Fibroblast of pulmonary artery (primary cell): ENCODE results near the gene SDCCAG8.

ENCODE experiments used
- DNase-seq: peaks from one replicate; pipeline ENCODE4 v3.0.0-alpha.2; 2010; ENCODE audit warnings: low read depth
- H3K4me3 ChIP-seq: replicated peaks from 2 replicates; pipeline ENCODE4 v1.5.1; 2011; ENCODE audit warnings: low read depth, mild to moderate bottlenecking, control low read depth, low read length, moderate library complexity
- TF ChIP-seq, protein P1 (sequence below): IDR thresholded peaks from 2 replicates; pipeline ENCODE4 v1.5.1; 2011; ENCODE audit warnings: mild to moderate bottlenecking, control low read depth, low read length, inconsistent platforms; ENCODE audit errors: missing control alignments

The SDCCAG8 gene

GRCh38 chr1:243254233-243254926, 1.5 kb upstream of the SDCCAG8 start:
- peak; percentile 69 for DNase-seq
- TF ChIP-seq, protein P1, sequence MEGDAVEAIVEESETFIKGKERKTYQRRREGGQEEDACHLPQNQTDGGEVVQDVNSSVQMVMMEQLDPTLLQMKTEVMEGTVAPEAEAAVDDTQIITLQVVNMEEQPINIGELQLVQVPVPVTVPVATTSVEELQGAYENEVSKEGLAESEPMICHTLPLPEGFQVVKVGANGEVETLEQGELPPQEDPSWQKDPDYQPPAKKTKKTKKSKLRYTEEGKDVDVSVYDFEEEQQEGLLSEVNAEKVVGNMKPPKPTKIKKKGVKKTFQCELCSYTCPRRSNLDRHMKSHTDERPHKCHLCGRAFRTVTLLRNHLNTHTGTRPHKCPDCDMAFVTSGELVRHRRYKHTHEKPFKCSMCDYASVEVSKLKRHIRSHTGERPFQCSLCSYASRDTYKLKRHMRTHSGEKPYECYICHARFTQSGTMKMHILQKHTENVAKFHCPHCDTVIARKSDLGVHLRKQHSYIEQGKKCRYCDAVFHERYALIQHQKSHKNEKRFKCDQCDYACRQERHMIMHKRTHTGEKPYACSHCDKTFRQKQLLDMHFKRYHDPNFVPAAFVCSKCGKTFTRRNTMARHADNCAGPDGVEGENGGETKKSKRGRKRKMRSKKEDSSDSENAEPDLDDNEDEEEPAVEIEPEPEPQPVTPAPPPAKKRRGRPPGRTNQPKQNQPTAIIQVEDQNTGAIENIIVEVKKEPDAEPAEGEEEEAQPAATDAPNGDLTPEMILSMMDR: no peak
- H3K4me3 ChIP-seq: peak overlapping the region; percentile 87

DNA sequence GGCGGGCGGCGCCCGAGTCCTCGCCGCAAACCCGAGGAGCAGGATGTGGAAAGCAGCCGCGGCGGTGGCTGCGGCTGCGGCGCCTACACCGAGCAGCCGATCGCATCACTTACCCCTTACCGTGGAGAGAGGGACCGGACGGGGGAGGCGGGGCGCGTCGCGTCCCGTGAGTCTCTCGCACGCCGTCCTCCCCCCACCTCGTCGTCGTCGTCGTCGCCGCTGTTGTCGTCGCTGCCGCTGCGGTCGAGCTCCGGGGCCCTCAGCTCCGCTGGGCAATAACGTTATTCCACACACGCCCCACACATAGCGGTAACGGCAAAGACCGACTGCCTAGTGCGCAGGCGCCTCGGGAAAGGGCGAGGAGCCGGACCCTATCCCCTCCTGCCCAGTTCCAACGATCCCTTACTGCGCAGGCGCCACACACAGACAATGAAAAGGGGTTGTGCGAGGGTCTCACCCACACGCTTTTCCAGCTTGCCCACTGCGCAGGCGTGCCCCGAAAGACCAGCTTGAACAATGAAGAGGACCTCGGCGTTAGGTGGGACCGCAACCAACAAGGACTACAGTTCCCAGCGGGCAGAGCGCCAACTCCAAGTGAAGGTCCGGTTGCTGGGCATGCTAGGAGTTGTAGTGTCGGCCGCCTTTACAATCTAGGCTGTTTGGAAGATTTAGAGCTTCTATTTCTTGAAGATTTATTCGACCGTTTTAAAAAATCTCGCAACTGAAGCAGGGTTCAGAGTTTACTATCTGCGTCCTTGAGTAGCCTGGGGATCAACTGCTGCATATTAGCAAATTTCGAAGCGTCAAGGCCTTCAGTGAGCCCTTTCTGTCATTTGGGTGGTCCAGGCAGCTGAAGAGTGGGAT, 682 bp upstream of the SDCCAG8 start, which contains the start of gene CEP170:
CEP170 (minus strand) TSS at position 355 of the 864 bp plus-strand sequence. CDS start 30,001 bp downstream, outside the sequence.
- H3K4me3 ChIP-seq: peak within 1 kb of the TSS; percentile 87
- peak; percentile 99 for DNase-seq
- TF ChIP-seq, protein P1: no peak

GRCh38 chr1:243256590-243256989, 749 bp downstream of the SDCCAG8 start:
- H3K4me3 ChIP-seq: peak overlapping the region; percentile 87
- no peak for DNase-seq
- TF ChIP-seq, protein P1: no peak

GRCh38 chr1:243257189-243257588, 1.3 kb downstream of the SDCCAG8 start:
- no peak for DNase-seq
- peak overlapping the region; percentile 87 for H3K4me3 ChIP-seq
- TF ChIP-seq, protein P1: no peak

GRCh38 chr1:243258731-243259130, 2.9 kb downstream of the SDCCAG8 start:
- H3K4me3 ChIP-seq: no peak overlapping the region
- TF ChIP-seq, protein P1: no peak
- DNase-seq: no peak

GRCh38 chr1:243260221-243260880, 4.5 kb downstream of the SDCCAG8 start:
- TF ChIP-seq, protein P1: no peak
- H3K4me3 ChIP-seq: no peak overlapping the region
- no peak for DNase-seq
